DND-41 (cell line): Measurements from ENCODE around the gene COL6A5.

Experiments
- EZH2 ChIP-seq: IDR thresholded peaks from 3 replicates; pipeline ENCODE4 v1.6.1; 2012; ENCODE audit warnings: borderline replicate concordance, low read depth, mild to moderate bottlenecking, moderate library complexity, low read length, inconsistent platforms; ENCODE audit not compliant: severe bottlenecking
- TF ChIP-seq, protein P1 (sequence below): IDR thresholded peaks from 2 replicates; pipeline ENCODE4 v1.5.1; 2012; ENCODE audit warnings: borderline replicate concordance, low read length, moderate library complexity, mild to moderate bottlenecking; ENCODE audit not compliant: poor library complexity, severe bottlenecking; ENCODE audit errors: extremely low read depth

DNA sequence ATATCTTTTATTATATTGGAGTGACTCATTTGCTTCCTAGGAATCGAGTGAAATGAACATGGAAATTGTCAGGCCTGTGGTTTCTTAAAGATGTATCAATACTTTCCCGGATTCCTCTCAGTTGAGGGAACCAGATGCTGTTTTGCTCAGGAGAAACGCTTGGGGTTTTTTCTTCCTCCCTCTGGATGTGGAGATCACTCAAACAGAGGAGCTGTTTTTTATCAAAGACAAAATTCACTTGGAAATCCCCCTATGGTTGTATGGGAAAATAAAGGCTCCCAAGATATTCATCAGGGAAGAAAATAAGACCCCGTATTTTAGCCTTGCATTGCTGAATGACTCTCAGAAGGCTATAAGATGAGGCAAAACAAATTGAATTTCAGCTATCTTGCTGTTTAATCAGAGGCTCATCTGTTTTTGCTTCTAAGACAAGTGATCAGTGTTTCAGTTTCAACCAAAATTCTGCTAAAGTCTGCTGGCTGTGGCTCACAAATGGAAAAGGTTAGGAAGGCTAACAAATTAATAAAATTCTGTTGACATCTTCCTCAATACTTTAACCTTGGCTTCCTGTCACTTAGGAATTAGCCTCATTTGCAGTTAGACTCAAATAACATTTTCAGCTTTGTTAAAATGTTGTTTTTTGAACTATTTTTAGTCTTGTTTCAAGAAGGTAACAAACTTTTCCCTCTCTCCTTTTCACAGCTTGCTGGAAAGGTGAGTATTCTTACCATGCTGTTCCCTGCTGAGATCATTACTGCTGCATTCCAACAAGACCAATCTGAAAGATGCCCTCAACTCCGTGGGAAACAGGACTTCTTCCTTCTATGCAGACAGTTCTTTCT lies 83.6 kb downstream of the COL6A5 start:
- TF ChIP-seq, protein P1, sequence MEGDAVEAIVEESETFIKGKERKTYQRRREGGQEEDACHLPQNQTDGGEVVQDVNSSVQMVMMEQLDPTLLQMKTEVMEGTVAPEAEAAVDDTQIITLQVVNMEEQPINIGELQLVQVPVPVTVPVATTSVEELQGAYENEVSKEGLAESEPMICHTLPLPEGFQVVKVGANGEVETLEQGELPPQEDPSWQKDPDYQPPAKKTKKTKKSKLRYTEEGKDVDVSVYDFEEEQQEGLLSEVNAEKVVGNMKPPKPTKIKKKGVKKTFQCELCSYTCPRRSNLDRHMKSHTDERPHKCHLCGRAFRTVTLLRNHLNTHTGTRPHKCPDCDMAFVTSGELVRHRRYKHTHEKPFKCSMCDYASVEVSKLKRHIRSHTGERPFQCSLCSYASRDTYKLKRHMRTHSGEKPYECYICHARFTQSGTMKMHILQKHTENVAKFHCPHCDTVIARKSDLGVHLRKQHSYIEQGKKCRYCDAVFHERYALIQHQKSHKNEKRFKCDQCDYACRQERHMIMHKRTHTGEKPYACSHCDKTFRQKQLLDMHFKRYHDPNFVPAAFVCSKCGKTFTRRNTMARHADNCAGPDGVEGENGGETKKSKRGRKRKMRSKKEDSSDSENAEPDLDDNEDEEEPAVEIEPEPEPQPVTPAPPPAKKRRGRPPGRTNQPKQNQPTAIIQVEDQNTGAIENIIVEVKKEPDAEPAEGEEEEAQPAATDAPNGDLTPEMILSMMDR, result no peak
- no peak for TF ChIP-seq EZH2
